Immature natural killer cell (primary cell): Measurements from ENCODE around the gene CFAP99. TPM values are rescaled to one million over a fixed set of nuclear protein-coding genes. Genes with fewer than 3 reads are reported as not detected.

ENCODE experiments used
- DNase-seq, 3 donors: peaks; one replicate each; pipeline ENCODE4 v3.0.0; 2022; ENCODE audit warnings: mixed read lengths in 1 of 3
- H3K27ac Mint-ChIP-seq, 6 donors: one replicate each; pipeline ENCODE4 v1.8.0; 2020; ENCODE audit warnings: mixed read lengths in 6 of 6, mild to moderate bottlenecking in 5 of 6, inconsistent platforms in 4 of 6, moderate library complexity in 3 of 6
- H3K27me3 Mint-ChIP-seq, 3 donors: one replicate each; pipeline ENCODE4 v1.8.0; 2020 to 2021; ENCODE audit warnings: low read depth in 3 of 3, mild to moderate bottlenecking in 3 of 3, mixed read lengths in 3 of 3, moderate library complexity in 3 of 3, inconsistent platforms in 1 of 3
- H3K36me3 Mint-ChIP-seq, 3 donors: one replicate each; pipeline ENCODE4 v1.8.0; 2020; ENCODE audit warnings: mixed read lengths in 3 of 3, inconsistent platforms in 2 of 3, mild to moderate bottlenecking in 2 of 3
- H3K4me1 Mint-ChIP-seq, 2 donors: one replicate each; pipeline ENCODE4 v1.8.0; 2020; ENCODE audit warnings: inconsistent platforms in 2 of 2, mild to moderate bottlenecking in 2 of 2, mixed read lengths in 2 of 2, moderate library complexity in 1 of 2
- H3K4me3 Mint-ChIP-seq, 5 donors: one replicate each; pipeline ENCODE4 v1.8.0; 2020; ENCODE audit warnings: mild to moderate bottlenecking in 5 of 5, mixed read lengths in 5 of 5, inconsistent platforms in 3 of 5, moderate library complexity in 3 of 5
- H3K9me3 Mint-ChIP-seq, 6 donors: one replicate each; pipeline ENCODE4 v1.8.0; 2020; ENCODE audit warnings: mild to moderate bottlenecking in 6 of 6, mixed read lengths in 6 of 6, inconsistent platforms in 4 of 6, moderate library complexity in 3 of 6
- polyA plus RNA-seq, 3 donors: library from polyadenylated mRNA; unstranded; fragments of 300-500 nt; fragmentation: Illumina TruSeq; gene quantifications; one replicate each; pipeline ENCODE4 v1.2.3, GENCODE V29; 2021

CFAP99 gene
- polyA plus RNA-seq, 3 donors from 2014 or later: not detected

GRCh38 chr4:2497324-2497723 is 78.6 kb downstream of the CFAP99 start:
- H3K4me1 Mint-ChIP-seq: peaks cover 20 to 48% of the 10 kb centered on the region in 2 donors
- peaks cover 8 to 40% (median 12%) of the 10 kb centered on the region in 3 donors for H3K36me3 Mint-ChIP-seq
- no peak for DNase-seq
- no peak overlapping the region for H3K4me3 Mint-ChIP-seq
- peaks cover 0 to 10% (median 4%) of the 10 kb centered on the region in 3 donors for H3K27me3 Mint-ChIP-seq
- H3K9me3 Mint-ChIP-seq: no peaks in the 10 kb centered on the region
- H3K27ac Mint-ChIP-seq: no peak overlapping the region

DNA sequence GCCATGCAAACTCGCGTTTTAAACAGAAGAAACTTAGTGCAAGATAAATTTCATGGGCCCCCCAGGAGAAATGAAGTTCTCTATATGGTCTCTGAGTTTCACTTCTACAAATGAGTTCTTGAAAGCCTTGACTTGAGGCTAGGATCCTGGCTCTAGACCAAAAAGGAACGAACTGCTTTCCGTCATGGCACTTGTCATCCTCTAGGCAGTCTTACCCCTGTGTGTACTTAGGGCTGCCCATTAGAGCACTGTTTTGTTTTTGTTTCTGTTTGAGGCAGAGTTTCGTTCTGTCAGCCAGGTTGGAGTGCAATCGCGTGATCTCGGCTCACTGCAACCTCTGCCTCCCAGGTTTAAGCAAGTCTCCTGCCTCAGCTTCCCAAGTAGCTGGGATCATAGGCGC is 79.2 kb downstream of the CFAP99 start:
- H3K36me3 Mint-ChIP-seq: peaks cover 6 to 34% (median 7%) of the 10 kb centered on the region in 3 donors
- H3K4me3 Mint-ChIP-seq: no peak overlapping the region

GRCh38 chr4:2500547-2500946 is 81.8 kb downstream of the CFAP99 start:
- no peaks in the 10 kb centered on the region for H3K9me3 Mint-ChIP-seq
- no peak for DNase-seq
- H3K27ac Mint-ChIP-seq: peak overlapping the region in 4 of 6 donors; percentile 17 to 62 (median 28)
- no peak overlapping the region for H3K4me3 Mint-ChIP-seq
- peaks cover 4 to 35% (median 4%) of the 10 kb centered on the region in 3 donors for H3K36me3 Mint-ChIP-seq
- peaks cover 8 to 32% of the 10 kb centered on the region in 2 donors for H3K4me1 Mint-ChIP-seq
- peaks cover 0 to 5% (median 0%) of the 10 kb centered on the region in 3 donors for H3K27me3 Mint-ChIP-seq

More for the DNA sequence above, 79.2 kb downstream of the CFAP99 start:
- peak overlapping the region in 1 of 6 donors; percentile 18 for H3K27ac Mint-ChIP-seq
- peaks cover 14 to 42% of the 10 kb centered on the region in 2 donors for H3K4me1 Mint-ChIP-seq
- no peaks in the 10 kb centered on the region for H3K9me3 Mint-ChIP-seq
- DNase-seq: no peak
- peaks cover 0 to 8% (median 4%) of the 10 kb centered on the region in 3 donors for H3K27me3 Mint-ChIP-seq

DNA sequence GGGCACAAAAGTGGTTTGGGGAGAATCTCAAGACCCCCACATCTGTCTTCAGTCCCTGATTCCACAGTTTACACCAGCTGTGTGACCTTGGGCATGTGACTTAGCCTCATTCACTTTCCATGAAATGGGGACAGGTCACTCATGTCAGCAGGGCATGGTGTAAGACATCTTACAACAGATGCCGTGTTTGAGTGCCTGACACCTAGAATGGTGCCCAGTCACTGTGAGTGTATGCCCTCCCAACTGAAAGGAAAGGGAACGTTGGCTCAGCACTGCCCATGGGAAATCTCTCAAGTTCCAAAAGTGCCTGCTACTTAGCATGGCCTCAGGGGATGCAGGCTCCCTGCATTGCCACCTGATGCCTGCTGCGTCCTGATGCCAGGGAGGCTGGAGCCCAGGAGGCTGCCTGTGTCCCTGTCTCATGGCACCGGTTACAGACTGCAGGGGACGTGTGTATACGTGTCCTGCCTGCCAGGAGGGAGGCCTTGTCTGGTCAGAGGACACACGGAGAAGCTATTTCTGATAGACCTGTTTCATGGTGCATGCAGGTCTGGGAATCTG is 82.4 kb downstream of the CFAP99 start:
- Mint-ChIP-seq H3K4me3 (no peak overlapping the region), H3K4me1 (peaks cover 8 to 27% of the 10 kb centered on the region in 2 donors), H3K27me3 (peaks cover 0 to 4% (median 0%) of the 10 kb centered on the region in 3 donors), H3K27ac (peak overlapping the region in 4 of 6 donors; percentile 18 to 78 (median 46)), H3K9me3 (no peaks in the 10 kb centered on the region), H3K36me3 (peaks cover 4 to 32% (median 4%) of the 10 kb centered on the region in 3 donors)
- DNase-seq: no peak

- Mint-ChIP-seq H3K27ac (peak overlapping the region in 4 of 6 donors; percentile 20 to 63 (median 54)), H3K36me3 (peaks cover 4 to 15% (median 4%) of the 10 kb centered on the region in 3 donors), H3K27me3 (peaks cover 0 to 4% (median 0%) of the 10 kb centered on the region in 3 donors), H3K4me3 (no peak overlapping the region), H3K9me3 (no peaks in the 10 kb centered on the region), H3K4me1 (peaks cover 11 to 34% of the 10 kb centered on the region in 2 donors)
- DNase-seq: no peak
These were observed 85.1 kb downstream of the CFAP99 start for GRCh38 chr4:2503809-2504208.

DNA sequence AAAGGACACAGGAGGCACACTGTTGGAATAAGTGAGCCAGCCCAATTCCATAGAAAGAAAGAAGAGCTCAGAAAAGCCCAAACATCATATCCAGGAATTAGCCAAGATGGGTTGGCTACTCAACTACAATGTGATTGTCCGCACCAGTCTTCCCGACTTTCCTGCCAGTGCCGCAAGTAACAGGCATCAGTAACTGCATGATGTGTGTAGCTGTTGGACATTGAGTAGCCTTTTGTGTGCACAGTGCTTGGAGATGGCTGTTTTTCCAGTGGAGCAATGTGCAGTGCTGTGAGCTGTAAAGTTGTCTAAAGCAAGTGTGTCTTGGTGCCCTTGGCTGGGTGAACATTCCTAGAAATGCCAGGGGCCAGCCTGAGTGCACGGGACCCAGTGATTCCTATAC is 88.5 kb downstream of the CFAP99 start:
- Mint-ChIP-seq H3K9me3 (no peaks in the 10 kb centered on the region), H3K27ac (peak overlapping the region in 3 of 6 donors; percentile 53 to 64 (median 56)), H3K27me3 (peaks cover 0 to 2% (median 2%) of the 10 kb centered on the region in 3 donors), H3K4me3 (no peak overlapping the region), H3K4me1 (peaks cover 16 to 39% of the 10 kb centered on the region in 2 donors), H3K36me3 (peaks cover 0 to 15% (median 0%) of the 10 kb centered on the region in 3 donors)
- DNase-seq: no peak

- H3K4me1 Mint-ChIP-seq: peaks cover 16 to 39% of the 10 kb centered on the region in 2 donors
- H3K9me3 Mint-ChIP-seq: no peaks in the 10 kb centered on the region
- peaks cover 0 to 2% (median 2%) of the 10 kb centered on the region in 3 donors for H3K27me3 Mint-ChIP-seq
- H3K36me3 Mint-ChIP-seq: peaks cover 0 to 16% (median 0%) of the 10 kb centered on the region in 3 donors
- no peak for DNase-seq
- peak overlapping the region in 5 of 6 donors; percentile 18 to 62 (median 41) for H3K27ac Mint-ChIP-seq
- no peak overlapping the region for H3K4me3 Mint-ChIP-seq
These were observed 89.1 kb downstream of the CFAP99 start for GRCh38 chr4:2507855-2508254.

DNA sequence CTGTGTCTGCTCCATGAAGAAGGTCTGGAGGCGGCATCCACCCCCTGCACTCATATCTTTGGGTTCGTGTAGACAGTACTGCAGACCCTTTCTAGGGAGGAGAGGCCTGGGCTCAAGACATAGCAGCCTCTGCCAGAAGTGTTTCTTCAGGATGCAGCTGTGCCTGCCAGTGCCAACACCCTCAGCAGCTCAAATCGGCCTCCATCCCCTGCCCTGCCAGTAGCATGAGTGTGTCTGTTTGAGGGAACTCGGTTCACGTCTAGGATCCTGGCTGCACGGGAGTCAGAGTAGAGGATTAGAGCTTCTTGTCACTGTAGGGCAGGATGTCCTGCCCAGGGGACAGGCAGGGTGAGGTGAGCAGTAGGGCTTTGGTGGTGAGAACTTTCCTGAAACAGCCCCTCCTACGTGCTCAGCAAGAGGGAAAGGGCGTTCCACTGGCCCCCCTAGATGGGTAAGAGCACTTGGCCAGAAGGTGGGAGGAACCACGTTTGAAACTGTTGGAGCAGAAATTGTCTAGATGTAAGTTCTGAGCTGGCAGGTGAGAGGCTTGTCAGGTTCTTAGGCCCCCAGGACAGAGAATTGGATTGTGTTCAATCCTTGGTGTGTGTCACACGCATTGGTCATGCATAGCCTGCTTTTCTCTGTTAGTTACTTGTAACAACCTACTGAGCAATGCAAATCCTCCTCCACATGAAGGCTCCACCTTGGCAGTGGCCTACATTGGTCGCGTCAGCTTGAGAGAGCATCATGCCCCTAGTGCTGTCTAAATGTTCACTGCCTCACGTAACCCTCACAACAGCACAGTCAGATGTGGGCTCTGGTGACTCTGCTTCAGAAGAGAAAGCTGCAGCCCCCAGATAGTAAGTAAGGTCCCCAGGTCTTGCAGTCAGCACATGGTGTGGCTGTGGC is 91.8 kb downstream of the CFAP99 start:
- peaks cover 16 to 39% of the 10 kb centered on the region in 2 donors for H3K4me1 Mint-ChIP-seq
- H3K27me3 Mint-ChIP-seq: peaks cover 0 to 4% (median 1%) of the 10 kb centered on the region in 3 donors
- H3K4me3 Mint-ChIP-seq: peak overlapping the region in 1 of 5 donors; percentile 24
- H3K36me3 Mint-ChIP-seq: peaks cover 0 to 31% (median 0%) of the 10 kb centered on the region in 3 donors
- H3K9me3 Mint-ChIP-seq: no peaks in the 10 kb centered on the region
- H3K27ac Mint-ChIP-seq: peak overlapping the region; percentile 44 to 86 (median 68)
- DNase-seq: no peak

GRCh38 chr4:2511645-2512131 is 92.9 kb downstream of the CFAP99 start:
- peaks cover 0 to 36% (median 0%) of the 10 kb centered on the region in 3 donors for H3K36me3 Mint-ChIP-seq

More at GRCh38 chr4:2511645-2512131, 92.9 kb downstream of the CFAP99 start:
- H3K27me3 Mint-ChIP-seq: peaks cover 0 to 4% (median 1%) of the 10 kb centered on the region in 3 donors
- no peaks in the 10 kb centered on the region for H3K9me3 Mint-ChIP-seq
- H3K4me3 Mint-ChIP-seq: peak overlapping the region in 3 of 5 donors; percentile 7 to 33 (median 9)
- H3K4me1 Mint-ChIP-seq: peaks cover 16 to 35% of the 10 kb centered on the region in 2 donors
- peak in 2 of 3 donors; percentile 8 to 12 for DNase-seq
- peak overlapping the region; percentile 64 to 85 (median 79) for H3K27ac Mint-ChIP-seq

Other genes with a start within 250 kb of the CFAP99 start
- 10 to 100 TPM; 12.8 to 21.7 (median 16.5) TPM for gene HAUS3, start 176.8 kb upstream of the CFAP99 start, polyA plus RNA-seq
- gene POLN, start 176.8 kb upstream of the CFAP99 start, polyA plus RNA-seq: 1 to 10 TPM in 1 of 3 donors, under 1 TPM in 1, not detected in 1; 0.41 to 1.6 TPM
- 10 to 100 TPM; 55.0 to 56.1 (median 55.0) TPM for gene MXD4, start 156.8 kb upstream of the CFAP99 start, polyA plus RNA-seq
- 10 to 100 TPM; 11.9 to 17.5 (median 14.4) TPM for gene ZFYVE28, start 310 bp upstream of the CFAP99 start, polyA plus RNA-seq
- gene RNF4, start 50.2 kb downstream of the CFAP99 start, polyA plus RNA-seq: 100 to 1,000 TPM in 1 of 3 donors, 10 to 100 TPM in 2; 48.0 to 116 (median 48.2) TPM
- gene FAM193A, start 117.7 kb downstream of the CFAP99 start, polyA plus RNA-seq: 1 to 10 TPM in 1 of 3 donors, under 1 TPM in 2; 0.03 to 4.8 (median 0.94) TPM